Ascending aorta (tissue), 2 donors: ENCODE results near the gene RTL10. TPM values are rescaled to one million over a fixed set of nuclear protein-coding genes. Genes with fewer than 3 reads are reported as not detected.
"Not testable (repeated sequence)": the region's sequence is repeated elsewhere in the genome, so short reads cannot be mapped to it uniquely, and the experiment has no call there.

Source experiments
- DNase-seq, 2 donors: peaks; one replicate each; pipeline ENCODE4 v3.0.0-alpha.2; 2019; ENCODE audit warnings: low spot score in 2 of 2
- H3K27ac ChIP-seq, 2 donors: fragments of 200-600 bp; sonication (generic); one replicate each; pipeline ENCODE4 v1.5.1; 2016 to 2017; ENCODE audit warnings: mild to moderate bottlenecking in 1 of 2
- H3K27me3 ChIP-seq: fragments of 200-600 bp; sonication (generic); one replicate; pipeline ENCODE4 v1.5.1; 2017
- H3K36me3 ChIP-seq, 2 donors: fragments of 200-600 bp; sonication (generic); one replicate each; pipeline ENCODE4 v1.5.1; 2016
- H3K4me1 ChIP-seq, 2 donors: fragments of 200-600 bp; sonication (generic); one replicate each; pipeline ENCODE4 v1.5.1; 2016 to 2017; ENCODE audit warnings: mild to moderate bottlenecking in 1 of 2
- H3K4me3 ChIP-seq, 2 donors: fragments of 200-600 bp; sonication (generic); one replicate each; pipeline ENCODE4 v1.5.1; 2016 to 2017; ENCODE audit warnings: mild to moderate bottlenecking in 1 of 2
- H3K9me3 ChIP-seq, 2 donors: fragments of 200-600 bp; sonication (generic); one replicate each; pipeline ENCODE4 v1.5.1; 2016
- CTCF ChIP-seq, 3 experiments: fragments of 200-600 bp in 2 of 3; fragments of 450-650 bp in 1 of 3; sonication (generic) in 2 of 3; IDR thresholded peaks; one replicate each; pipeline ENCODE4 v1.5.1; 2016 to 2019; ENCODE audit warnings: antibody characterized with exemption in 3 of 3, mild to moderate bottlenecking in 1 of 3, moderate library complexity in 1 of 3
- intact Hi-C: fragments of 100-400 bp; cut with DNase I; formaldehyde crosslinking; loops from one replicate; pipeline ENCODE4 v1.15.1; 2023
- total RNA-seq: library from RNA; depleted of rRNA; stranded (reverse); fragments of >200 nt; gene quantifications from one replicate; pipeline ENCODE4 v1.1.0, GENCODE V29; 2016

The RTL10 gene
- total RNA-seq, 1 donor from 2014 or later: 8.8 TPM

- intact Hi-C loops: no loop called here
- no peaks in the 10 kb centered on the region for H3K4me1 ChIP-seq
- no peaks in the 10 kb centered on the region for H3K27me3 ChIP-seq
- no peak for TF ChIP-seq CTCF (IDR thresholded peaks at IDR 0.05)
- H3K9me3 ChIP-seq: no peaks in the 10 kb centered on the region
- H3K4me3 ChIP-seq: no peak overlapping the region
- H3K36me3 ChIP-seq: no peaks in the 10 kb centered on the region
- no peak overlapping the region for H3K27ac ChIP-seq
- no peak for DNase-seq
Measured at GRCh38 chr22:19836512-19836911, 18.2 kb downstream of the RTL10 start.

GRCh38 chr22:19834599-19834998 is 20.1 kb downstream of the RTL10 start:
- intact Hi-C loops: no loop called here
- H3K4me1 ChIP-seq: no peaks in the 10 kb centered on the region
- H3K9me3 ChIP-seq: no peaks in the 10 kb centered on the region
- DNase-seq: no peak
- no peak overlapping the region for H3K4me3 ChIP-seq
- H3K36me3 ChIP-seq: no peaks in the 10 kb centered on the region
- no peak overlapping the region for H3K27ac ChIP-seq
- TF ChIP-seq CTCF (IDR thresholded peaks at IDR 0.05): no peak
- no peaks in the 10 kb centered on the region for H3K27me3 ChIP-seq

- intact Hi-C loops, H3K27ac ChIP-seq, H3K9me3 ChIP-seq, H3K27me3 ChIP-seq, H3K4me3 ChIP-seq, H3K36me3 ChIP-seq, DNase-seq, H3K4me1 ChIP-seq: not testable (repeated sequence)
Measured at GRCh38 chr22:19833327-19833726, 21.3 kb downstream of the RTL10 start.

GRCh38 chr22:19832476-19833108 is 22.1 kb downstream of the RTL10 start:
- no peak for DNase-seq
- TF ChIP-seq CTCF (IDR thresholded peaks at IDR 0.05): no peak
- H3K36me3 ChIP-seq: no peaks in the 10 kb centered on the region
- intact Hi-C loops: no loop called here
- no peaks in the 10 kb centered on the region for H3K4me1 ChIP-seq
- H3K4me3 ChIP-seq: no peak overlapping the region
- no peaks in the 10 kb centered on the region for H3K9me3 ChIP-seq
- H3K27ac ChIP-seq: no peak overlapping the region
- no peaks in the 10 kb centered on the region for H3K27me3 ChIP-seq

- H3K9me3 ChIP-seq, DNase-seq, H3K4me1 ChIP-seq, H3K27me3 ChIP-seq, H3K36me3 ChIP-seq, H3K27ac ChIP-seq, H3K4me3 ChIP-seq, intact Hi-C loops: not testable (repeated sequence)
Measured at GRCh38 chr22:19831979-19832378, 22.7 kb downstream of the RTL10 start.

- H3K9me3 ChIP-seq: no peaks in the 10 kb centered on the region
- H3K27me3 ChIP-seq: no peaks in the 10 kb centered on the region
- DNase-seq: no peak
- TF ChIP-seq CTCF (IDR thresholded peaks at IDR 0.05): no peak
- intact Hi-C loops: no loop called here
- no peak overlapping the region for H3K27ac ChIP-seq
- H3K4me1 ChIP-seq: no peaks in the 10 kb centered on the region
- no peak overlapping the region for H3K4me3 ChIP-seq
- no peaks in the 10 kb centered on the region for H3K36me3 ChIP-seq
Measured at GRCh38 chr22:19831016-19831415, 23.7 kb downstream of the RTL10 start.

- Histone ChIP-seq H3K36me3 (no peaks in the 10 kb centered on the region), H3K27ac (no peak overlapping the region), H3K9me3 (no peaks in the 10 kb centered on the region), H3K27me3 (no peaks in the 10 kb centered on the region), H3K4me3 (no peak overlapping the region), H3K4me1 (no peaks in the 10 kb centered on the region)
- no peak for TF ChIP-seq CTCF (IDR thresholded peaks at IDR 0.05)
- DNase-seq: no peak
- intact Hi-C loops: no loop called here
Measured at GRCh38 chr22:19828035-19828401, 26.7 kb downstream of the RTL10 start.
